AG04450 (cell line): ENCODE measurements around the gene ROBO1. TPM values are rescaled to one million over a fixed set of nuclear protein-coding genes. Genes with fewer than 3 reads are reported as not detected.

Experiments
- CTCF ChIA-PET: fragments of 300-600, 350-600 bp; formaldehyde crosslinking; extraction: SDS; loops from one replicate; lab custom pipeline; 2022; ENCODE audit warnings: antibody characterized with exemption, inconsistent platforms; lab: Charles Lee
- POLR2A ChIA-PET: fragments of 350-600 bp; formaldehyde crosslinking; extraction: SDS; loops from one replicate; lab custom pipeline; 2021; ENCODE audit warnings: antibody characterized with exemption, inconsistent platforms; lab: Yijun Ruan, JAX
- DNase-seq: peaks from one replicate; pipeline ENCODE4 v3.0.0-alpha.2; 2011; ENCODE audit warnings: low read depth, low spot score
- H3K27ac ChIP-seq: one replicate; pipeline ENCODE4 v1.5.1; 2012; ENCODE audit warnings: low read depth, low read length, control low read depth
- H3K27me3 ChIP-seq: one replicate; pipeline ENCODE4 v1.6.0; 2012; ENCODE audit warnings: low read length; ENCODE audit not compliant: control insufficient read depth, insufficient read depth
- H3K4me3 ChIP-seq: 2 replicates; pipeline ENCODE4 v1.5.1; 2011; ENCODE audit warnings: mild to moderate bottlenecking, low read depth, low read length, control low read depth
- H3K9me3 ChIP-seq: 2 replicates; pipeline ENCODE4 v1.5.1; 2012; ENCODE audit warnings: low read length; ENCODE audit not compliant: control insufficient read depth, insufficient read depth
- polyA plus RNA-seq: library from polyadenylated mRNA; depleted of rRNA; stranded (reverse); fragments of >200 nt; gene quantifications from 2 replicates; pipeline ENCODE4 v1.2.3, GENCODE V29; 2011
- TF ChIP-seq, protein P1 (sequence below): IDR thresholded peaks from 2 replicates; pipeline ENCODE4 v1.5.1; 2011; ENCODE audit warnings: low read depth, low read length, control low read depth, inconsistent platforms

Gene ROBO1
- polyA plus RNA-seq, 1 experiment, result 66.0 TPM

DNA sequence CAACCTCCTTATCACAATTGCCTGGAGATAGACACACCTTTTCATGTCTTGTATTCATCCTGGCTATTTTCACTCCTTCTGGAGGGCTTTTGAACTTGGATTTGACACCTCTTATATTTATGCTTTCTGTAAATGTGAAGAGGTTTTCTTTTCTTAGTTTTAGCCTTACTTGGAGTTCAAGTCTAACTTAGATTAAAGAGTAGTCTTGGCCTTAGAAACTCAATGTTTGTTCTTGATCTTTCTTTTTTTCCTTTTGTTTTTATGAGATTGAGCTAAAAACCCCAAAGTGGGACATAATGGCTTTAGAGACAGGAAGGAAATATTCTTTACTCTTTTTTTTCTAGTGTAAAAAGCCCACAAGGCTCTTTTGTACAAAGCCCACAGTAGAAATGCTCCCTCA is 1054.9 kb downstream of the ROBO1 start:
- CTCF ChIA-PET, result interaction anchor here (0.8 kb wide), 1 partner anchor 373 kb away, joined by 3 read pairs; no protein-coding TSS in a partner anchor
- no peak overlapping the region for H3K4me3 ChIP-seq

DNA sequence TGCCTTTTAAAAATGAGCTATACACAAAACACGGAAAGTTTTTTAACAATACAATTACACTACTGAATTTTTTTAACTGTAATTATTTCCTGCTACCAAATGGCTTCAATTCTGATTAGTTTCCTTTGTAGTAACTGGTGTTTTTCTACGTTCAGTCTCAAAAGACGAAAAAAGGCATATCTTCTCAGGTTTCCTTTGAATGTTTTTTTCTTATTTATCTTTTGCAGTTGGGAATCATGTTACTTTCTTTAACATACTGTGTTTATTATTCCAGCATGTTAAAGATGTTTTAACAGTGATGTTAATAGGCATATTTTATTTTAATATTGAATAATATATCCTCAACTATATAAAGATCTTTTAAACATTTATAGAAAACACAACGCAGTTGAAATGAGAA is 1055.5 kb downstream of the ROBO1 start:
- TF ChIP-seq, protein P1, sequence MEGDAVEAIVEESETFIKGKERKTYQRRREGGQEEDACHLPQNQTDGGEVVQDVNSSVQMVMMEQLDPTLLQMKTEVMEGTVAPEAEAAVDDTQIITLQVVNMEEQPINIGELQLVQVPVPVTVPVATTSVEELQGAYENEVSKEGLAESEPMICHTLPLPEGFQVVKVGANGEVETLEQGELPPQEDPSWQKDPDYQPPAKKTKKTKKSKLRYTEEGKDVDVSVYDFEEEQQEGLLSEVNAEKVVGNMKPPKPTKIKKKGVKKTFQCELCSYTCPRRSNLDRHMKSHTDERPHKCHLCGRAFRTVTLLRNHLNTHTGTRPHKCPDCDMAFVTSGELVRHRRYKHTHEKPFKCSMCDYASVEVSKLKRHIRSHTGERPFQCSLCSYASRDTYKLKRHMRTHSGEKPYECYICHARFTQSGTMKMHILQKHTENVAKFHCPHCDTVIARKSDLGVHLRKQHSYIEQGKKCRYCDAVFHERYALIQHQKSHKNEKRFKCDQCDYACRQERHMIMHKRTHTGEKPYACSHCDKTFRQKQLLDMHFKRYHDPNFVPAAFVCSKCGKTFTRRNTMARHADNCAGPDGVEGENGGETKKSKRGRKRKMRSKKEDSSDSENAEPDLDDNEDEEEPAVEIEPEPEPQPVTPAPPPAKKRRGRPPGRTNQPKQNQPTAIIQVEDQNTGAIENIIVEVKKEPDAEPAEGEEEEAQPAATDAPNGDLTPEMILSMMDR, result no peak
- H3K9me3 ChIP-seq, result no peaks in the 10 kb centered on the region
- ChIA-PET CTCF (no interaction called here), POLR2A (no interaction called here)
- H3K27ac ChIP-seq, result no peak overlapping the region
- H3K4me3 ChIP-seq, result no peak overlapping the region
- H3K27me3 ChIP-seq, result no peaks in the 10 kb centered on the region
- no peak for DNase-seq

More for the DNA sequence above, 1054.9 kb downstream of the ROBO1 start:
- TF ChIP-seq, protein P1, result no peak
- POLR2A ChIA-PET, result no interaction called here
- DNase-seq, result no peak
- Histone ChIP-seq H3K27me3 (no peaks in the 10 kb centered on the region), H3K27ac (no peak overlapping the region), H3K9me3 (no peaks in the 10 kb centered on the region)

DNA sequence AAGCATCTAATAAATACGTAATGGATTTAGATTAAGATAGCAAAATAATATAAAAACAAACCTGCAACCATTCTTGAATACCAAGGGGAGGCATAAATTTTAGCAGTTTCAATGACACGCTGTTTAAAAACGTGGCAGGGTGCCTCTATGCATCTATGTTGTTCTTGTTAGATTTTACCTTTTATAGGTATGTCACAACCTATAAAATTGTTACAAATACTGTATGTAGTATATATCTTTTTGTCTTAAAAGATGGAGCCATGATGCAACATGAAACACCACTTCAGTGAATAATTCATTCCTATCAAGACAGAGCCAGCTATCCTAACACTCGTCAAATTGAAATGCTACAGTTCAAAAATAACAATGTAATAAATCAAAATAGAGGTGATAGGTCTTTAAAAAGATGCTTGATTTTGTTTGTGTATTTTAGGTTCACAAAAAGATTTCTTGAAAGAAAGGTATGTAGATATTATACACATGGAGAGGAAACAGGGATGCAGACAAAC is 1059.2 kb downstream of the ROBO1 start:
- ChIA-PET CTCF (no interaction called here), POLR2A (no interaction called here)
- H3K9me3 ChIP-seq, result no peaks in the 10 kb centered on the region
- no peak overlapping the region for H3K4me3 ChIP-seq
- H3K27ac ChIP-seq, result no peak overlapping the region
- no peaks in the 10 kb centered on the region for H3K27me3 ChIP-seq
- no peak for DNase-seq
- TF ChIP-seq, protein P1, result no peak

DNA sequence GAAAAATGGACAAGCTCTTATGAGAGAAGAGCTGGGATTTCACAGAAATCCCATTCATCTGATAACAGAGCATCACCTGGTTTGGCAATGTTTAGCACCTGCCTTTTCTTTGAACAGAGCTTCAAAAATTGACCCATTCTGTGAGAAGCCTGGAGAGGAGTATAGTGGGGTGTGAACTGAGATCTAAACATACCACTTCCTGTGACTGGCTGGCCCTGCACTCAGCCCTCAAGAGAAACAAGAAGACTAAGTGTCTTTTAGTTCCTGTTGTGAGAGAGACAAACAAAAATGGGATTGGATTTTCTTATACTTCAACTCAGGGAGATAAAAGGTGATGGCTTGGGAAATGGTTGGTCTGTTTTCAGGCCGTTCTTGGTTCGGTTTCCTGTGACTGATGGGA is 1060.2 kb downstream of the ROBO1 start:
- CTCF ChIA-PET, result no interaction called here

DNA sequence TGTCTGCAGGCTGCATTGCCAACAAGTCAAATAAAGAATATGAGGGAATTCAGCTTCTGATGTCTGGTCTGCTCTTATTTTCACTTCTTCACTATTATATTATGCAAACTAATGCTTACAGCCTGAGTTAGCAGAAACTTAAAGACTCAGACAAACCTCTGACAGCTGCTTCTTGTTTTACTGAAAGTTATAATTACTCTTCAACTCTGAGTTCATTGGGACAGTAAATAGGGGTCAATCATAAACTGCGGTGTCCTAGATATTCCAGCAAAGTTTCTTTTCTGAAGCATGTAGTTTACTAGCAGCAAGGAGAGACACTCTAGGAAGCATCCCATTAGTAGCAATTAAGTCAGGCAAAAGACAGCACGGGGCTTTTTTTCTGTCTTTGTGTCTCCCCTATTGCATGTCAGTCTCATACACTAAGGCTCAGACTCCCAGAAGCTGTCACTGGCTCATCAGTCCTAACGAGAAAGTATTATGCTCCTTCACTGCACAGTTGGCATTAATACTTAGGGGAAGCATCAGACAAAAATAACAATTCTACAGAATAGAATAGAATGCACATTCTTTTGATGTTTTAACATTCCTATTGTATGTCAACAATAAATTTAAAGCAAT is 1060.8 kb downstream of the ROBO1 start:
- Histone ChIP-seq H3K9me3 (no peaks in the 10 kb centered on the region), H3K27ac (no peak overlapping the region), H3K4me3 (no peak overlapping the region), H3K27me3 (no peaks in the 10 kb centered on the region)
- CTCF ChIA-PET, result interaction anchor here (0.5 kb wide), 1 partner anchor 12 kb away, joined by 5 read pairs; no protein-coding TSS in a partner anchor
- TF ChIP-seq, protein P1, result no peak
- POLR2A ChIA-PET, result no interaction called here
- DNase-seq, result no peak

More for the DNA sequence above, 1060.2 kb downstream of the ROBO1 start:
- TF ChIP-seq, protein P1, result no peak
- H3K9me3 ChIP-seq, result no peaks in the 10 kb centered on the region
- no peak overlapping the region for H3K4me3 ChIP-seq
- H3K27me3 ChIP-seq, result no peaks in the 10 kb centered on the region
- H3K27ac ChIP-seq, result no peak overlapping the region
- POLR2A ChIA-PET, result no interaction called here
- no peak for DNase-seq
